Right atrium auricular region (tissue), 2 donors: ENCODE results near the gene EP300. TPM values are rescaled to one million over a fixed set of nuclear protein-coding genes. Genes with fewer than 3 reads are reported as not detected.
"Not testable (repeated sequence)": the region's sequence is repeated elsewhere in the genome, so short reads cannot be mapped to it uniquely, and the experiment has no call there.

ENCODE experiments used
- DNase-seq: peaks from one replicate; pipeline ENCODE4 v3.0.0-alpha.2; 2019; ENCODE audit warnings: low spot score
- H3K27ac ChIP-seq, 2 donors: fragments of 200-600 bp; sonication (generic); 1 replicate in 1 of 2; 2 replicates in 1 of 2; pipeline ENCODE4 v1.5.1; 2016 to 2019
- H3K27me3 ChIP-seq, 2 donors: fragments of 200-600 bp; sonication (generic); one replicate each; pipeline versions ENCODE4 v1.5.1 to v1.6.0; 2017 to 2019
- H3K36me3 ChIP-seq: fragments of 200-600 bp; sonication (generic); one replicate; pipeline ENCODE4 v1.5.1; 2016
- H3K4me1 ChIP-seq, 2 donors: fragments of 200-600 bp; sonication (generic); one replicate each; pipeline versions ENCODE4 v1.5.1 to v1.6.0; 2017 to 2019
- H3K4me3 ChIP-seq, 2 donors: fragments of 200-600 bp; sonication (generic); 1 replicate in 1 of 2; 2 replicates in 1 of 2; pipeline ENCODE4 v1.5.1; 2017 to 2019; ENCODE audit warnings: mild to moderate bottlenecking in 1 of 2, moderate library complexity in 1 of 2
- H3K9me3 ChIP-seq, 2 donors: fragments of 200-600 bp; sonication (generic); one replicate each; pipeline ENCODE4 v1.5.1; 2019
- total RNA-seq, 2 donors: library from RNA; depleted of rRNA; stranded (reverse); fragments of >200 nt; gene quantifications; one replicate each; pipeline ENCODE4 v1.1.0, GENCODE V29; 2016
- TF ChIP-seq, protein P1 (sequence below), 2 donors: fragments of 200-600 bp; sonication (generic); IDR thresholded peaks; one replicate each; pipeline ENCODE4 v1.5.1; 2019; ENCODE audit warnings: antibody characterized with exemption in 2 of 2

The EP300 gene
- total RNA-seq, 2 donors from 2014 or later, result 28.0 to 41.7 TPM

DNA sequence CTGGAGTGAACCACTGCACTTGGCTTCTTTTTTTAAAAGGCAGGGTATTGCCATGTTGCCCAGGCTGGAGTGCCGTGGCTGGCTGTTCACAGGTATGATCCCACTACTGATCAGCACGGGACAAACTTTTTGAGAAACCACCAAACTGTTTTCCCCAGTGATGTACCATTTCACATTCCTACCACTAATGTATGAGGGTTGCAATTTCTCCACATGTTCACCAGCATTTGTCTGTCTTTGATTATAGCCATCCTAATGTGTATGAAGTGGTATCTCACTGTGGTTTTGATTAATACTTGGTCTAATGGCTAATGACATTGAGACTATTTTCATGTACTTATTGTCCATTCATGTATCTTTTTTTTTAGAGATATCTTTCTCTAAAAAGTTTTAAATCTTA, 41.5 kb upstream of the EP300 start:
- Histone ChIP-seq H3K27ac (no peak overlapping the region), H3K9me3 (no peaks in the 10 kb centered on the region), H3K27me3 (no peaks in the 10 kb centered on the region), H3K36me3 (no peaks in the 10 kb centered on the region), H3K4me1 (peaks cover 0 to 12% of the 10 kb centered on the region in 2 donors), H3K4me3 (no peak overlapping the region)
- DNase-seq, result no peak
- TF ChIP-seq, protein P1, sequence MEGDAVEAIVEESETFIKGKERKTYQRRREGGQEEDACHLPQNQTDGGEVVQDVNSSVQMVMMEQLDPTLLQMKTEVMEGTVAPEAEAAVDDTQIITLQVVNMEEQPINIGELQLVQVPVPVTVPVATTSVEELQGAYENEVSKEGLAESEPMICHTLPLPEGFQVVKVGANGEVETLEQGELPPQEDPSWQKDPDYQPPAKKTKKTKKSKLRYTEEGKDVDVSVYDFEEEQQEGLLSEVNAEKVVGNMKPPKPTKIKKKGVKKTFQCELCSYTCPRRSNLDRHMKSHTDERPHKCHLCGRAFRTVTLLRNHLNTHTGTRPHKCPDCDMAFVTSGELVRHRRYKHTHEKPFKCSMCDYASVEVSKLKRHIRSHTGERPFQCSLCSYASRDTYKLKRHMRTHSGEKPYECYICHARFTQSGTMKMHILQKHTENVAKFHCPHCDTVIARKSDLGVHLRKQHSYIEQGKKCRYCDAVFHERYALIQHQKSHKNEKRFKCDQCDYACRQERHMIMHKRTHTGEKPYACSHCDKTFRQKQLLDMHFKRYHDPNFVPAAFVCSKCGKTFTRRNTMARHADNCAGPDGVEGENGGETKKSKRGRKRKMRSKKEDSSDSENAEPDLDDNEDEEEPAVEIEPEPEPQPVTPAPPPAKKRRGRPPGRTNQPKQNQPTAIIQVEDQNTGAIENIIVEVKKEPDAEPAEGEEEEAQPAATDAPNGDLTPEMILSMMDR (IDR thresholded peaks at IDR 0.05), result no peak

DNA sequence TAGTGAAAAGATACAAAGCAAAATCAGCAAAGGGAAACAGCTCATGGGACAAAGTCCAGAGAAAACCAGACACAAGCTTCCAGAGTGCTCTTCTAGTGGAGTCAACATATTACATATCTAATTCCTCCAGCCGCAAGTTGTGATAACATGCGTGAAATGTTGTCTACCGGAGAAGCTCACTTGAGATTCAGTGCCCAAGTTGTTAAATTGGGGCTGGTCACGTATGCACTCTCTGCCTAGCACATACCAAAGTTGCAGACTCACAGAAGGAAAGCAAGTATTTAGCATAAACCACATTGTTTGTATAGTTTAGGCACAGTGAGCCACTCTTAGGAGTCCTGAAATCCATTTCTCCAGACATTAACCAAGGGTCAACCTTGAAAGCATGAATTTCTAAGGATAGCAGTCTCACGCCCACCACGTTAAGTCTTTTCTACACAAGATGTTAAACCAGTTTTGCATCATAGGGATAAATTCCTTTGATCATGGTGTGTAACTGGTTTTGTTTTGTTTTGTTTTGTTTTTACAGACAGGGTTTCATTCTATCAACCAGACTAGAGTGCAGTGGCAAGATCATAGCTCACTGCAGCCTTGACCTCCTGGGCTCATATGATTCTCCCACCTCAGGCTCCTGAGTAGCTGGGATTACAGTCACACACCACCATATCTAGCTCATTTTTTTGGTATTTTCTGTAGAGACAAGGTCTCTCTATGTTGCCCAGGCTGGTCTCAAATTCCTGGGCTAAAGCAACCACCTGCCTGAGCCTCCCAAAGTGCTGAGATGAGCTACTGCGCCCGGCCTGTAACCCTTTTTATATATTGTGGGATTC, 39.5 kb upstream of the EP300 start:
- no peak for DNase-seq
- no peaks in the 10 kb centered on the region for H3K36me3 ChIP-seq
- no peaks in the 10 kb centered on the region for H3K9me3 ChIP-seq
- peaks cover 0 to 12% of the 10 kb centered on the region in 2 donors for H3K4me1 ChIP-seq
- H3K27ac ChIP-seq, result no peak overlapping the region
- H3K27me3 ChIP-seq, result no peaks in the 10 kb centered on the region
- H3K4me3 ChIP-seq, result no peak overlapping the region
- TF ChIP-seq, protein P1 (IDR thresholded peaks at IDR 0.05), result no peak

GRCh38 chr22:41057076-41057475, 35.3 kb upstream of the EP300 start:
- no peaks in the 10 kb centered on the region for H3K36me3 ChIP-seq
- no peaks in the 10 kb centered on the region for H3K9me3 ChIP-seq
- DNase-seq, result no peak
- H3K4me3 ChIP-seq, result no peak overlapping the region
- TF ChIP-seq, protein P1 (IDR thresholded peaks at IDR 0.05), result no peak
- H3K27me3 ChIP-seq, result no peaks in the 10 kb centered on the region
- no peaks in the 10 kb centered on the region for H3K4me1 ChIP-seq
- H3K27ac ChIP-seq, result no peak overlapping the region

- Histone ChIP-seq H3K36me3 (no peaks in the 10 kb centered on the region), H3K4me3 (no peak overlapping the region), H3K27me3 (no peaks in the 10 kb centered on the region), H3K27ac (no peak overlapping the region), H3K9me3 (no peaks in the 10 kb centered on the region), H3K4me1 (no peaks in the 10 kb centered on the region)
- TF ChIP-seq, protein P1 (IDR thresholded peaks at IDR 0.05), result no peak
- DNase-seq, result no peak
These were observed 30.2 kb upstream of the EP300 start for GRCh38 chr22:41062146-41062545.

GRCh38 chr22:41064326-41064725, 28.1 kb upstream of the EP300 start:
- not testable (repeated sequence) for H3K36me3 ChIP-seq, H3K27me3 ChIP-seq, H3K27ac ChIP-seq, DNase-seq, H3K4me1 ChIP-seq, H3K9me3 ChIP-seq, H3K4me3 ChIP-seq

DNA sequence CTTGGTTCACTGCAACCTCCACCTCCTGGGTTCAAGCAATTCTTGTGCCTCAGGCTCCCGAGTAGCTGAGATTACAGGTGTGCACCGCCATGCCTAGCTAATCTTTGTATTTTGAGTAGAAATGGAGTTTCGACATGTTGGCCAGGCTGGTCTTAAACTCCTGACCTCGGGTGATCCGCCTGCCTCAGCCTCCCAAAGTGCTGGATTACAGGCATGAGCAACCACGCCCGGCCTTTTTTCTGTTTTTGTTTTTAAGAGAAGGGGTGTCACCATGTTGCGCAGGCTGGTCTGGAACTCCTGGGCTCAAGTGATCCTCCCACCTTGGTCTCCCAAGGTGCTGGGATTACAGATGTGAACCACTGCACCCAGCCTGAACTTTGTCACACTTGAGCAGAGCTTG, 26.1 kb upstream of the EP300 start:
- not testable (repeated sequence) for DNase-seq, H3K4me1 ChIP-seq, H3K27ac ChIP-seq, H3K9me3 ChIP-seq, H3K4me3 ChIP-seq, H3K27me3 ChIP-seq, H3K36me3 ChIP-seq

GRCh38 chr22:41067968-41068367, 24.4 kb upstream of the EP300 start:
- H3K4me1 ChIP-seq, H3K27ac ChIP-seq, H3K9me3 ChIP-seq, H3K4me3 ChIP-seq, H3K36me3 ChIP-seq, DNase-seq, H3K27me3 ChIP-seq: not testable (repeated sequence)
